Medulla oblongata (tissue), 1 donor: ENCODE data around the gene DGKZ.
A peak's percentile ranks its signal among the peaks of the same experiment; 100 is the strongest.

Experiments
- DNase-seq: peaks from one replicate; pipeline ENCODE4 v3.0.0-alpha.2; 2015; ENCODE audit errors: extremely low spot score

Gene DGKZ

GRCh38 chr11:46345131-46345597, 2.1 kb upstream of the DGKZ start:
- peak; percentile 56 for DNase-seq

GRCh38 chr11:46345881-46346484, 1.3 kb upstream of the DGKZ start:
- DNase-seq: no peak

- DNase-seq: no peak
Measured at GRCh38 chr11:46347637-46348311, 511 bp downstream of the DGKZ start.

GRCh38 chr11:46348566-46349401, 1.5 kb downstream of the DGKZ start:
- DNase-seq: no peak

GRCh38 chr11:46350695-46351094, 3.4 kb downstream of the DGKZ start:
- DNase-seq: no peak

GRCh38 chr11:46351148-46351547, 3.9 kb downstream of the DGKZ start:
- DNase-seq: no peak

- DNase-seq: no peak
Measured at GRCh38 chr11:46351606-46352005, 4.3 kb downstream of the DGKZ start.

GRCh38 chr11:46352063-46352841, 5.0 kb downstream of the DGKZ start:
- DNase-seq: no peak

GRCh38 chr11:46353698-46354097, 6.4 kb downstream of the DGKZ start:
- DNase-seq: no peak

- no peak for DNase-seq
Measured at GRCh38 chr11:46356924-46357482, 9.7 kb downstream of the DGKZ start.

- DNase-seq: no peak
Measured at GRCh38 chr11:46357483-46357936, 10.2 kb downstream of the DGKZ start.

GRCh38 chr11:46359953-46360352, 12.7 kb downstream of the DGKZ start:
- no peak for DNase-seq

- DNase-seq: no peak
Measured at GRCh38 chr11:46360878-46361277, 13.6 kb downstream of the DGKZ start.

- DNase-seq: no peak
Measured at GRCh38 chr11:46361283-46362155, 14.3 kb downstream of the DGKZ start.

- DNase-seq: no peak
Measured at GRCh38 chr11:46362156-46363030, 15.1 kb downstream of the DGKZ start.

GRCh38 chr11:46363031-46363407, 15.8 kb downstream of the DGKZ start:
- DNase-seq: peak; percentile 80

- DNase-seq: peak; percentile 92
Measured at GRCh38 chr11:46363455-46364005, 16.3 kb downstream of the DGKZ start.

- DNase-seq: no peak
Measured at GRCh38 chr11:46364056-46364455, 16.8 kb downstream of the DGKZ start.

GRCh38 chr11:46364791-46365190, 17.5 kb downstream of the DGKZ start:
- no peak for DNase-seq
